ENCODE measurements around the gene NGRN.
"Not testable (repeated sequence)": the region's sequence is repeated elsewhere in the genome, so short reads cannot be mapped to it uniquely, and the experiment has no call there.

Gene NGRN

GRCh38 chr15:90240856-90241255, 24.6 kb upstream of the NGRN start:
- no peaks in the 10 kb centered on the region for H3K4me1 ChIP-seq (ENCODE audit: control insufficient read depth, insufficient read depth, low read length)
- no peaks in the 10 kb centered on the region for H3K27me3 ChIP-seq (ENCODE audit: control insufficient read depth, insufficient read depth, low read length)
- no peaks in the 10 kb centered on the region for H3K36me3 ChIP-seq (ENCODE audit: insufficient read depth, low read length)
- no peak overlapping the region for H3K4me2 ChIP-seq (ENCODE audit: low read length)
- no peaks in the 10 kb centered on the region for H3K9me3 ChIP-seq (replicated peaks; ENCODE audit: low read length)
- no peak overlapping the region for H3K9ac ChIP-seq (ENCODE audit: low read depth, low read length)
- H3K4me3 ChIP-seq (ENCODE audit: low read length): no peak overlapping the region

DNA sequence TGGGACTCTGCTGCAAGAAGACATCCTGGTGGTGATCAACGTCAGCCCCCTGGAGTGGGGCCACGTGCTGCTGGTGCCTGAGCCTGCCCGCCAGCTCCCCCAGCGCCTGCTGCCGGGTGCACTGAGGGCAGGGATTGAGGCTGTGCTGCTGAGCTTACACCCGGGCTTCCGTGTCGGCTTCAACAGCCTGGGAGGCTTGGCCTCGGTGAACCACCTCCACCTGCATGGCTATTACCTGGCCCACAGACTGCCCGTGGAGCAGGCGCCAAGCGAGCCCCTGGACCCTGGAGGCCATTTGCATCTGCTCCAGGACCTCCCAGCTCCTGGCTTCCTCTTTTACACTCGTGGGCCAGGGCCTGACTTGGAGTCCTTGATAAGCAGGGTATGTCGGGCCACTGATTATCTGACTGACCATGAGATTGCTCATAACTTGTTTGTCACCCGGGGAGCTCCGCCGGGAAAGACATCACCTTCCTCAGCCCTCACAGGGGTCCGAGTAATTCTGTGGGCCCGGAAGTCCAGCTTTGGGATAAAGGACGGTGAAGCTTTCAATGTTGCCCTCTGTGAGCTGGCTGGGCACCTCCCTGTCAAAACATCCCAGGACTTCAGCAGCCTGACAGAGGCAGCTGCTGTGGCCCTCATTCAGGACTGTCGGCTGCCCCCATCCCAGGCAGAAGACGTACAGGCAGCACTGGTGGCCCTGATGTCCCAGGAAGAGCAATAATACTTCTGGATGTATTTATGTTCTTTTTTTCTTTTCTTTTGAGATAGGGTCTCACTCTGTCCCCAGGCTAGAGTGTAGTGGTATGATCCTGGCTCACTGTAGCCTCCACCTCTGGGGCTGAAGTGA, 23.9 kb upstream of the NGRN start:
- H3K4me2 ChIP-seq (ENCODE audit: low read length): no peak overlapping the region
- H3K4me3 ChIP-seq (ENCODE audit: low read length): no peak overlapping the region
- no peaks in the 10 kb centered on the region for H3K4me1 ChIP-seq (ENCODE audit: control insufficient read depth, insufficient read depth, low read length)
- no peaks in the 10 kb centered on the region for H3K27me3 ChIP-seq (ENCODE audit: control insufficient read depth, insufficient read depth, low read length)
- no peaks in the 10 kb centered on the region for H3K9me3 ChIP-seq (replicated peaks; ENCODE audit: low read length)
- no peak overlapping the region for H3K9ac ChIP-seq (ENCODE audit: low read depth, low read length)
- no peaks in the 10 kb centered on the region for H3K36me3 ChIP-seq (ENCODE audit: insufficient read depth, low read length)

GRCh38 chr15:90243943-90244639, 21.4 kb upstream of the NGRN start:
- H3K9me3 ChIP-seq (replicated peaks; ENCODE audit: low read length): no peaks in the 10 kb centered on the region
- no peak overlapping the region for H3K9ac ChIP-seq (ENCODE audit: low read depth, low read length)
- no peaks in the 10 kb centered on the region for H3K36me3 ChIP-seq (ENCODE audit: insufficient read depth, low read length)
- H3K4me3 ChIP-seq (ENCODE audit: low read length): no peak overlapping the region
- H3K4me2 ChIP-seq (ENCODE audit: low read length): no peak overlapping the region
- peaks cover 1% of the 10 kb centered on the region for H3K4me1 ChIP-seq (ENCODE audit: control insufficient read depth, insufficient read depth, low read length)
- no peaks in the 10 kb centered on the region for H3K27me3 ChIP-seq (ENCODE audit: control insufficient read depth, insufficient read depth, low read length)

GRCh38 chr15:90248789-90249202, 16.7 kb upstream of the NGRN start:
- Histone ChIP-seq H3K9me3 (replicated peaks; ENCODE audit: low read length) (no peaks in the 10 kb centered on the region), H3K36me3 (ENCODE audit: insufficient read depth, low read length) (no peaks in the 10 kb centered on the region), H3K27me3 (ENCODE audit: control insufficient read depth, insufficient read depth, low read length) (no peaks in the 10 kb centered on the region), H3K4me3 (ENCODE audit: low read length) (peak overlapping the region; percentile 91), H3K9ac (ENCODE audit: low read depth, low read length) (no peak overlapping the region), H3K4me1 (ENCODE audit: control insufficient read depth, insufficient read depth, low read length) (peaks cover 4% of the 10 kb centered on the region), H3K4me2 (ENCODE audit: low read length) (peak overlapping the region; percentile 100)

DNA sequence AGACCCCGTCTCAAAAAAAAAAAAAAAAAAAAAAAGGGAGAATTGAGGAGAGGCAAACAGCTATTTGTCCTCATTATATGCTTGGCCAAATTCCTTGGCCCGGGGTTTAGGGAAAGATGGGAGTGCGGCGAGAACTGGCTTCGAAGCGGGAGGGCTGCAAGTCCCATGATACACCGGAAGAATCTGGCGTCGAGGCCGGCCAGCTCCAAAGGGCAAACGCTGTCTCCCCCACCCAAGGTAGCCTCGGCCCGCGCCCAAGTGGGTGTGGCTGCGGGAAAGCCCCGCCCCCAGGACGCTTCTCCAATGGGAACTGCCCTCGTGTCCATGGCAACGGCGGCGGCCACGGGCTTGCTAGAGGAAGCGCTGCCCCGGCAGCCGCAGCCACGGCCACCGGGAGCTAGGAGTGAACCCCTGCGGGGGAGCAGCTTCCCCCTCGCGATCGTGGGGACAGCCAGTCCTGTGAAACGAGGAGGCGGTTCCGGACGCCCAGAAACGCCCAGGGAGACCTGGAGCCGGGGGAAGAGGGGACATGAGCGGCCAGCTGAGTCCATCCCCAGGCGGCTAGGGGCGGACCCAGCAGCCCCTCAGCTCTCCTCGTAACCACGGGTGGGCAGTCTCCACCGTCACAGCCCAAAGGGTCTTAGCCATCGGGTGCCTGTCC, 16.1 kb upstream of the NGRN start, which contains the start of gene TTLL13:
TSS of gene TTLL13 (plus strand) at position 354 of the 661 bp plus-strand sequence. CDS start 1,075 bp downstream, outside the sequence.
- peak within 1 kb of the TSS; percentile 100 for H3K4me2 ChIP-seq (ENCODE audit: low read length)
- no peaks in the 10 kb centered on the region for H3K9me3 ChIP-seq (replicated peaks; ENCODE audit: low read length)
- peak within 1 kb of the TSS; percentile 91 for H3K4me3 ChIP-seq (ENCODE audit: low read length)
- H3K36me3 ChIP-seq (ENCODE audit: insufficient read depth, low read length): no peaks in the 10 kb centered on the region
- H3K27me3 ChIP-seq (ENCODE audit: control insufficient read depth, insufficient read depth, low read length): no peaks in the 10 kb centered on the region
- peaks cover 4% of the 10 kb centered on the region for H3K4me1 ChIP-seq (ENCODE audit: control insufficient read depth, insufficient read depth, low read length)
- peak within 1 kb of the TSS; percentile 64 for H3K9ac ChIP-seq (ENCODE audit: low read depth, low read length)

GRCh38 chr15:90257776-90258175, 7.7 kb upstream of the NGRN start:
- peaks cover 3% of the 10 kb centered on the region for H3K4me1 ChIP-seq (ENCODE audit: control insufficient read depth, insufficient read depth, low read length)
- H3K9me3 ChIP-seq (replicated peaks; ENCODE audit: low read length): no peaks in the 10 kb centered on the region
- no peaks in the 10 kb centered on the region for H3K27me3 ChIP-seq (ENCODE audit: control insufficient read depth, insufficient read depth, low read length)
- no peak overlapping the region for H3K4me2 ChIP-seq (ENCODE audit: low read length)
- H3K36me3 ChIP-seq (ENCODE audit: insufficient read depth, low read length): no peaks in the 10 kb centered on the region
- H3K4me3 ChIP-seq (ENCODE audit: low read length): no peak overlapping the region
- H3K9ac ChIP-seq (ENCODE audit: low read depth, low read length): no peak overlapping the region

GRCh38 chr15:90259524-90259923, 5.9 kb upstream of the NGRN start:
- no peaks in the 10 kb centered on the region for H3K27me3 ChIP-seq (ENCODE audit: control insufficient read depth, insufficient read depth, low read length)
- no peaks in the 10 kb centered on the region for H3K36me3 ChIP-seq (ENCODE audit: insufficient read depth, low read length)
- H3K4me3 ChIP-seq (ENCODE audit: low read length): no peak overlapping the region
- no peak overlapping the region for H3K4me2 ChIP-seq (ENCODE audit: low read length)
- peaks cover 6% of the 10 kb centered on the region for H3K4me1 ChIP-seq (ENCODE audit: control insufficient read depth, insufficient read depth, low read length)
- no peak overlapping the region for H3K9ac ChIP-seq (ENCODE audit: low read depth, low read length)
- H3K9me3 ChIP-seq (replicated peaks; ENCODE audit: low read length): no peaks in the 10 kb centered on the region

DNA sequence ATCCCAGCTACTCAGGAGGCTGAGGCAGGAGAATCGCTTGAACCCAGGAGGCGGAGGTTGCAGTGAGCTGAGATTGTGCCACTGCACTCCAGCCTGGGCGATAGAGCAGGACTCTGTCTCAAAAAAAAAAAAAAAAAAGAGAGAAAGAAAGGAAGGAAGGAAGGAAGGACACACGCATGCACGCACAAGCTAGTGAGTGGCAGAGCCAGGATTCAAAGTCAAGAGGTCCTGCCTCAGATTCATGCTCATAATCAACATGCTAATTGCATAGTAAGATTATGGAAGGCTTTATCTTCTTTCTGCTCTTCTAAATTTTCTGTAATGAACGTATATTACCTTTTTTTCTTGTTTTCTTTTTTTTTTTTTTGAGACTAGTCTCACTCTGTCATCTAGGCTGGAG, 4.7 kb upstream of the NGRN start:
- H3K4me3 ChIP-seq (ENCODE audit: low read length); H3K27me3 ChIP-seq (ENCODE audit: control insufficient read depth, insufficient read depth, low read length); H3K9me3 ChIP-seq (replicated peaks; ENCODE audit: low read length); H3K4me2 ChIP-seq (ENCODE audit: low read length); H3K36me3 ChIP-seq (ENCODE audit: insufficient read depth, low read length); H3K9ac ChIP-seq (ENCODE audit: low read depth, low read length): not testable (repeated sequence)
- H3K4me1 ChIP-seq (ENCODE audit: control insufficient read depth, insufficient read depth, low read length): peaks cover 12% of the 10 kb centered on the region

DNA sequence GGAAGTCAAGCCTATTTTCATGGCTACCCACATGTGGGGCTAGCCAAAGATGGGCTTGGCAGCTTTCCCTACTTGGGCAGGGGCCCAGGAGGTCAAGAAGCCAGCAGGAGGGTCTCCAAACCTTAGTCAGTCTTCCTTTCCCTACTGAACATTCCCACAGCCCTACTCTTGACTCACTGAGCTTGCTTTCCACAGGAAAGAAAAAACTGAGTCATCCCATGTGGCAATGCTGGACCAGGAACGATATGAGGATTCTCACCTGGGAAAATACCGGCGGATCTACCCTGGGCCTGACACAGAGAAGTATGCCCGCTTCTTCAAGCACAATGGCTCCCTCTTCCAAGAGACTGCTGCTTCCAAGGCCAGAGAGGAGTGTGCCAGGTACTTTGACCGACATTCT, 3.7 kb upstream of the NGRN start:
- no peaks in the 10 kb centered on the region for H3K27me3 ChIP-seq (ENCODE audit: control insufficient read depth, insufficient read depth, low read length)

GRCh38 chr15:90262426-90262825, 3.0 kb upstream of the NGRN start:
- no peak overlapping the region for H3K4me3 ChIP-seq (ENCODE audit: low read length)
- no peak overlapping the region for H3K4me2 ChIP-seq (ENCODE audit: low read length)
- H3K4me1 ChIP-seq (ENCODE audit: control insufficient read depth, insufficient read depth, low read length): peaks cover 20% of the 10 kb centered on the region

More for the DNA sequence above, 3.7 kb upstream of the NGRN start:
- no peaks in the 10 kb centered on the region for H3K9me3 ChIP-seq (replicated peaks; ENCODE audit: low read length)
- no peak overlapping the region for H3K9ac ChIP-seq (ENCODE audit: low read depth, low read length)
- H3K4me2 ChIP-seq (ENCODE audit: low read length): no peak overlapping the region
- no peak overlapping the region for H3K4me3 ChIP-seq (ENCODE audit: low read length)
- no peaks in the 10 kb centered on the region for H3K36me3 ChIP-seq (ENCODE audit: insufficient read depth, low read length)
- H3K4me1 ChIP-seq (ENCODE audit: control insufficient read depth, insufficient read depth, low read length): peaks cover 14% of the 10 kb centered on the region

DNA sequence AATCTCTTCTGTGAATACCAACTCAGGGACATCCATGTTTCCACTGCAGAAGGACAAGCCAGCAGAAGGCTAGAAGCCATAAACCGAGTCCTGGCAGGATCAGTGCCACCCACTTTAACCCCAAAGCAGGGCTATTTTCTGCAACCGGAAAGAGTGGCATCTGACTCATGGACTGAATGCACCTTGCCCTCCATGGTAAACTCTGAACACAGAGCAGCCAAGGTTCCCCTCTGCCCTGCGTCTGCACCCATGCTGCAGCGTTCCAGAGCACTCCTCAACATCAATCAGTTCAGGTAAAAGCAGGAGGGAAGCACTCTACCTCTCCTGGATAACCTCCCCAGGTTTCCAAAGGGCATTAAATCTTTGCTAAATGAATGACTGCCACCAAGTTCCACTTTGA, 801 bp upstream of the NGRN start:
- Histone ChIP-seq H3K4me1 (ENCODE audit: control insufficient read depth, insufficient read depth, low read length) (peaks cover 31% of the 10 kb centered on the region), H3K27me3 (ENCODE audit: control insufficient read depth, insufficient read depth, low read length) (no peaks in the 10 kb centered on the region), H3K4me3 (ENCODE audit: low read length) (peak overlapping the region; percentile 76), H3K4me2 (ENCODE audit: low read length) (peak overlapping the region; percentile 85), H3K9me3 (replicated peaks; ENCODE audit: low read length) (no peaks in the 10 kb centered on the region), H3K36me3 (ENCODE audit: insufficient read depth, low read length) (peaks cover 9% of the 10 kb centered on the region), H3K9ac (ENCODE audit: low read depth, low read length) (peak overlapping the region; percentile 90)

More at GRCh38 chr15:90262426-90262825, 3.0 kb upstream of the NGRN start:
- Histone ChIP-seq H3K9ac (ENCODE audit: low read depth, low read length) (no peak overlapping the region), H3K36me3 (ENCODE audit: insufficient read depth, low read length) (no peaks in the 10 kb centered on the region), H3K27me3 (ENCODE audit: control insufficient read depth, insufficient read depth, low read length) (no peaks in the 10 kb centered on the region), H3K9me3 (replicated peaks; ENCODE audit: low read length) (no peaks in the 10 kb centered on the region)

Data from skeletal muscle satellite cell (primary cell).